MCF 10A (cell line): ENCODE measurements around the gene TRIM17. TPM values are rescaled to one million over a fixed set of nuclear protein-coding genes. Genes with fewer than 3 reads are reported as not detected.
A peak's percentile ranks its signal among the peaks of the same experiment; 100 is the strongest.

ENCODE experiments used
- BruUV-seq: library from RNA; stranded (reverse); fragments of 400-500 nt; replicated peaks from 2 replicates; lab custom pipeline; 2021; lab: Mats Ljungman, UMichigan
- CTCF ChIA-PET: fragments of 300-600 bp; sonication (Branson Sonifier 250); formaldehyde crosslinking; extraction: SDS; loops from one replicate; lab custom pipeline; 2021; ENCODE audit warnings: antibody characterized with exemption, inconsistent platforms; lab: Yijun Ruan, JAX
- POLR2A ChIA-PET: fragments of 300-600, 350-650 bp; sonication (Branson Sonifier 250); formaldehyde crosslinking; extraction: SDS; loops from one replicate; lab custom pipeline; 2020; ENCODE audit warnings: antibody characterized with exemption, inconsistent platforms; lab: Yijun Ruan, JAX
- DNase-seq: peaks from one replicate; pipeline ENCODE4 v3.0.0-alpha.2; 2018; ENCODE audit not compliant: unreplicated experiment
- H3K27ac Mint-ChIP-seq: one replicate; pipeline ENCODE4 v1.8.0; 2022; ENCODE audit warnings: mild to moderate bottlenecking, low read depth, mixed read lengths; ENCODE audit not compliant: unreplicated experiment
- H3K27me3 Mint-ChIP-seq: one replicate; pipeline ENCODE4 v1.8.0; 2022; ENCODE audit warnings: mixed read lengths; ENCODE audit not compliant: insufficient read depth, unreplicated experiment
- H3K36me3 Mint-ChIP-seq: one replicate; pipeline ENCODE4 v1.8.0; 2022; ENCODE audit warnings: mild to moderate bottlenecking, moderate library complexity, mixed read lengths; ENCODE audit not compliant: insufficient read depth, unreplicated experiment
- H3K4me1 Mint-ChIP-seq: one replicate; pipeline ENCODE4 v1.8.0; 2022; ENCODE audit warnings: mixed read lengths; ENCODE audit not compliant: insufficient read depth, unreplicated experiment
- H3K4me3 Mint-ChIP-seq: one replicate; pipeline ENCODE4 v1.8.0; 2022; ENCODE audit warnings: mild to moderate bottlenecking, moderate library complexity, mixed read lengths; ENCODE audit not compliant: unreplicated experiment
- H3K9me3 Mint-ChIP-seq: one replicate; pipeline ENCODE4 v1.8.0; 2022; ENCODE audit warnings: mixed read lengths; ENCODE audit not compliant: unreplicated experiment
- intact Hi-C: fragments of 100-400 bp; cut with micrococcal nuclease; formaldehyde crosslinking; loops from 2 replicates; pipeline ENCODE4 v1.14.1; 2022
- total RNA-seq: library from RNA; stranded (reverse); gene quantifications from 2 replicates; pipeline ENCODE4 v1.2.3, GENCODE V29; 2022
- TF ChIP-seq, protein P1 (sequence below): fragments of 200-600 bp; IDR thresholded peaks from one replicate; pipeline ENCODE4 v1.8.0; 2022; ENCODE audit warnings: antibody characterized with exemption, mild to moderate bottlenecking; ENCODE audit not compliant: unreplicated experiment

TRIM17 gene
- total RNA-seq, 1 experiment from 2014 or later: not detected

DNA sequence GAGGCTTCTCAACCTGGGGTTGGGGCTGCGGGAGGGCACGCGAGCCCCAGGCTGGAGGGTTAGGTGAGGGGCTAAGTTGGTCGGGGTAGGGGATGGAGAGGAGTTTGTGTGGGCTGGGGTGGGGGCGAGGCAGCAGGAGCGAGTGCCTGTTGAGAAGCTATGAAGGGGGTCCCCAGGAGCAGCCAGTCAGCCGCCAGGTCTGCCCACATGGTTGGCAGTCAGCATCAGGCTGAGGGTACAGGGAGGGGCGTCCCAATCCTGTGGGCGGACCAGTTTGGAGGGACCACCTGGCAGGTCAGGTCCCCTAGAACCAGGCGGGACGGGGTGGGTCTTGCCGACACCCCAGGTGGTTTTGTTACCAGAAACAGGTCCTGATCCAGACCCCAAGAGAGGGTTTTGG is 400 bp upstream of the TRIM17 start:
- H3K9me3 Mint-ChIP-seq: peaks cover 7% of the 10 kb centered on the region
- intact Hi-C loops: no loop called here

DNA sequence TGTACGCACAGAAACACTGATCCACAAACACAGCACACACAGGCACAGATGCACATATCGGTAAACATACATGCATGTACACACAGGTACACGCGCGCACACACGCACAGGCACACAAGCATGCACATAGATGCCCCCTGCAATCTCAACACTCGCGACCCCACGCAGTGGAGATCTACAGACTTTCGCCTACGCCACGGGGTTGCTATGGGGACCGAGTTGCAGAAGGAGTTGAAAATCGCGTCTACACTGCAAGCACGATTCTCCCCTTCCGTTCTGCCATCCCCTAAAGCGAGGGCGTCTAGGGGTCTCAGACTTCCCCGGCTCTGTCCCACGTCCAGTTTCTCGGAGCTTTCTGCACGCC is 826 bp downstream of the TRIM17 start:
- Mint-ChIP-seq H3K4me1 (no peaks in the 10 kb centered on the region), H3K4me3 (no peak overlapping the region), H3K27me3 (no peaks in the 10 kb centered on the region), H3K9me3 (no peaks in the 10 kb centered on the region), H3K36me3 (no peaks in the 10 kb centered on the region), H3K27ac (no peak overlapping the region)
- TF ChIP-seq, protein P1, sequence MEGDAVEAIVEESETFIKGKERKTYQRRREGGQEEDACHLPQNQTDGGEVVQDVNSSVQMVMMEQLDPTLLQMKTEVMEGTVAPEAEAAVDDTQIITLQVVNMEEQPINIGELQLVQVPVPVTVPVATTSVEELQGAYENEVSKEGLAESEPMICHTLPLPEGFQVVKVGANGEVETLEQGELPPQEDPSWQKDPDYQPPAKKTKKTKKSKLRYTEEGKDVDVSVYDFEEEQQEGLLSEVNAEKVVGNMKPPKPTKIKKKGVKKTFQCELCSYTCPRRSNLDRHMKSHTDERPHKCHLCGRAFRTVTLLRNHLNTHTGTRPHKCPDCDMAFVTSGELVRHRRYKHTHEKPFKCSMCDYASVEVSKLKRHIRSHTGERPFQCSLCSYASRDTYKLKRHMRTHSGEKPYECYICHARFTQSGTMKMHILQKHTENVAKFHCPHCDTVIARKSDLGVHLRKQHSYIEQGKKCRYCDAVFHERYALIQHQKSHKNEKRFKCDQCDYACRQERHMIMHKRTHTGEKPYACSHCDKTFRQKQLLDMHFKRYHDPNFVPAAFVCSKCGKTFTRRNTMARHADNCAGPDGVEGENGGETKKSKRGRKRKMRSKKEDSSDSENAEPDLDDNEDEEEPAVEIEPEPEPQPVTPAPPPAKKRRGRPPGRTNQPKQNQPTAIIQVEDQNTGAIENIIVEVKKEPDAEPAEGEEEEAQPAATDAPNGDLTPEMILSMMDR: no peak
- DNase-seq: no peak
- POLR2A ChIA-PET: interaction anchor here (1.9 kb wide), 1 partner anchor 10 kb away, joined by 11 read pairs; the partner anchor contains the start of gene TRIM11
- no TSS peak for BruUV-seq
- CTCF ChIA-PET: interaction anchor here (1.0 kb wide), 2 partner anchors 41 to 251 kb away, joined by 3 read pairs; partner anchors contain the start of gene IBA57
- intact Hi-C loops: no loop called here

More for the DNA sequence above, 400 bp upstream of the TRIM17 start:
- H3K4me1 Mint-ChIP-seq: no peaks in the 10 kb centered on the region
- no peak overlapping the region for H3K27ac Mint-ChIP-seq
- ChIA-PET POLR2A (no interaction called here), CTCF (no interaction called here)
- no peak for DNase-seq
- no TSS peak for BruUV-seq
- no peak overlapping the region for H3K4me3 Mint-ChIP-seq
- no peaks in the 10 kb centered on the region for H3K36me3 Mint-ChIP-seq
- TF ChIP-seq, protein P1: no peak
- no peaks in the 10 kb centered on the region for H3K27me3 Mint-ChIP-seq

DNA sequence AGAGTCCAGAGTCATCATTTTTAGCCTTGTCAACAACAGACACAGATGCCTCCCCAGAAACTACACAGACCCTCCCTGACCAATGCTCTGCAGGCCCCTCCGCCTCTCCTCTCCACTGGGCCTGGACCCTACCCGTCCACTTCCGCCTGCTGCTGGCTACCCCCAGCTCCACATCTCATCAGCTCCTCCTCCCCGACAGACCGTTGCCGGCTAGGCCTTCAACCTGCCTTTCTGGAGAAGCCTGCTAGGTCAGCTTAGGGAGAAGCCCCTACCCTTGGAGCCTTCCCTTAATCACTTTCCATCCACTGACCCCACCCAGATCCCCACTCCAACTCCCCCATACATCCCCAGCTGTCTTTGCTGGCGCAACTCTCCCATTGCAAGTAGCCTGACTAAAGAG is 1.4 kb downstream of the TRIM17 start:
- H3K4me3 Mint-ChIP-seq: no peak overlapping the region
- intact Hi-C loops: no loop called here
- CTCF ChIA-PET: interaction anchor here (0.9 to 1.0 kb wide), 2 partner anchors 34 to 42 kb away, joined by 3 to 4 read pairs; a partner anchor contains a TSS
- peak overlapping the region; percentile 14 for H3K27ac Mint-ChIP-seq
- H3K4me1 Mint-ChIP-seq: peaks cover under 1% of the 10 kb centered on the region
- H3K9me3 Mint-ChIP-seq: no peaks in the 10 kb centered on the region
- H3K27me3 Mint-ChIP-seq: no peaks in the 10 kb centered on the region
- TF ChIP-seq, protein P1: no peak
- no peaks in the 10 kb centered on the region for H3K36me3 Mint-ChIP-seq
- POLR2A ChIA-PET: interaction anchor here (1.9 kb wide), 1 partner anchor 9 kb away, joined by 11 read pairs; the partner anchor contains the start of gene TRIM11
- no TSS peak for BruUV-seq
- no peak for DNase-seq

DNA sequence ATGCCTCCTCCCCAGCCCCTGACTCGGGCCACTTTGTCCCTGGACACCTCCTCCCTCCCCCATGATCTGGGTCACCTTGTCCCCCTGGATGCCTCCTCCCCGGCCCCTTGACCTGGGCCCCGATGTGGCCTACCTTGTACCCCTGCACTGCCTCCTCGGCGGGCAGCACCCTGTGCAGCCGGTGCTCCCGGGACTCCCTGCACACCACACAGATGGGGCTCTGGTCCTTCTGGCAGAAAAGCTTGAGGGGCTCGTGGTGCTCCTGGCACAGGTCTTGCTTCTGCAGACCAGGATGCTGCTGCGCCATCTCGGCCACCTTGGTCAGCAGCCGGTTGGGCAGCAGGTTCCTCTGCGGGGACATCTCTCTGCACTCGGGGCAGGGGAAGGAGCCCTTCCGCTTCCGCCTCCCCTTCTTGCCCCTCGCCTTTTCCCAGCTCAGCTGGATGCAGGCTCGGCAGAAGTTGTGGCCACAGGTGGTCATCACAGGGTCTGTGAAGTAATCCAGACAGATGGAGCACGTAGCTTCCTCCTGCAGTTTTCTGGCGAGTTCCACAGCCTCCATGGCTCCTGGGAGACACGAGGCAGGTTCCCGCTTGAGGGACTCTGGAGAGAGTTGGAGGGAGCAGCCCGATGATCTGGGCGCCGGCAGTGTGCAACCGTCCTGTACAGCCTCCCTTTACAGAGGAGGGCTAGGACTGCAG is 2.0 kb downstream of the TRIM17 start:
- Mint-ChIP-seq H3K4me3 (no peak overlapping the region), H3K27ac (peak overlapping the region; percentile 14), H3K9me3 (no peaks in the 10 kb centered on the region), H3K36me3 (no peaks in the 10 kb centered on the region), H3K27me3 (no peaks in the 10 kb centered on the region), H3K4me1 (peaks cover 6% of the 10 kb centered on the region)
- CTCF ChIA-PET: interaction anchor here (0.9 to 1.0 kb wide), 2 partner anchors 35 to 43 kb away, joined by 3 to 4 read pairs; a partner anchor contains a TSS
- no TSS peak for BruUV-seq
- TF ChIP-seq, protein P1: no peak
- intact Hi-C loops: no loop called here
- POLR2A ChIA-PET: interaction anchor here (1.9 kb wide), 1 partner anchor 9 kb away, joined by 11 read pairs; the partner anchor contains the start of gene TRIM11
- DNase-seq: no peak
